Body of pancreas (tissue), 4 donors: ENCODE results near the gene FASTK.

Source experiments
- CTCF ChIP-seq, 7 experiments: fragments of 450-650 bp in 4 of 7; fragments of 200-600 bp in 3 of 7; sonication (generic) in 3 of 7; IDR thresholded peaks; one replicate each; pipeline ENCODE4 v1.5.1; 2016 to 2019; ENCODE audit warnings: antibody characterized with exemption in 7 of 7
- POLR2A ChIP-seq, 3 donors: fragments of 450-650 bp; IDR thresholded peaks; one replicate each; pipeline ENCODE4 v1.6.1; 2016; ENCODE audit warnings: antibody characterized with exemption in 3 of 3, mild to moderate bottlenecking in 2 of 3

- no peak for TF ChIP-seq CTCF (IDR thresholded peaks at IDR 0.05)
- no peak for TF ChIP-seq POLR2A (IDR thresholded peaks at IDR 0.05)
Measured at GRCh38 chr7:151091988-151092387, 11.4 kb upstream of the FASTK start.
